Measurements from ENCODE around the gene CAPNS1. TPM values are rescaled to one million over a fixed set of nuclear protein-coding genes. Genes with fewer than 3 reads are reported as not detected.

The CAPNS1 gene
- total RNA-seq, 4 donors from 2014 or later, result 94.8 to 252 (median 165) TPM

DNA sequence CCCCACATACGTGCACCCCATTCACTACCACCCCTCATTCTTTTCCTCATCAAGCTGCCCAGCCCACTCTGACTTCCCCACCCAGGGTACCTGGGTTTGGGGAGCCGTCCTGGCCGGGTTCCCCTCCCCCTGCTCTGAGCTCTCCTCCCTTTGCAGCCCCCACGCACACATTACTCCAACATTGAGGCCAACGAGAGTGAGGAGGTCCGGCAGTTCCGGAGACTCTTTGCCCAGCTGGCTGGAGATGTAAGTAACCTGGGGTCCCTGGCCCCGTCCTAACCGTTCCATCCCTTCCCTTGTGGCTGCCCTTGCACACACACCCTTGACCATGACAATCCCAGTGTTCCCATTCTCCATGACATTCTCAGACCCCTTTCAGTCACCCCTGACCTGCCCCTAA lies 2.6 kb downstream of the CAPNS1 start:
- ATAC-seq, result no peak
- Histone ChIP-seq H3K4me1 (peaks cover 12% of the 10 kb centered on the region in 2 donors), H3K27ac (peak overlapping the region in 2 of 4 donors; percentile 98 to 99), H3K36me3 (peaks cover 6 to 52% of the 10 kb centered on the region in 2 donors), H3K27me3 (no peaks in the 10 kb centered on the region), H3K9me3 (no peaks in the 10 kb centered on the region), H3K4me3 (no peak overlapping the region)
- DNase-seq, result no peak
- in situ Hi-C loops (cut with MboI; ENCODE audit: low sequenced_read_pairs in 4 of 4) (loop anchor here in 1 of 4 donors (25.0 kb wide), 1 partner anchor 380 kb away; the partner anchor contains the start of genes HSPB6 and PROSER3), intact Hi-C loops (cut with DNase I; ENCODE audit: low total_unique reads) (no loop called here)
- TF ChIP-seq POLR2A (IDR thresholded peaks at IDR 0.05), result no peak
- TF ChIP-seq, protein P1, sequence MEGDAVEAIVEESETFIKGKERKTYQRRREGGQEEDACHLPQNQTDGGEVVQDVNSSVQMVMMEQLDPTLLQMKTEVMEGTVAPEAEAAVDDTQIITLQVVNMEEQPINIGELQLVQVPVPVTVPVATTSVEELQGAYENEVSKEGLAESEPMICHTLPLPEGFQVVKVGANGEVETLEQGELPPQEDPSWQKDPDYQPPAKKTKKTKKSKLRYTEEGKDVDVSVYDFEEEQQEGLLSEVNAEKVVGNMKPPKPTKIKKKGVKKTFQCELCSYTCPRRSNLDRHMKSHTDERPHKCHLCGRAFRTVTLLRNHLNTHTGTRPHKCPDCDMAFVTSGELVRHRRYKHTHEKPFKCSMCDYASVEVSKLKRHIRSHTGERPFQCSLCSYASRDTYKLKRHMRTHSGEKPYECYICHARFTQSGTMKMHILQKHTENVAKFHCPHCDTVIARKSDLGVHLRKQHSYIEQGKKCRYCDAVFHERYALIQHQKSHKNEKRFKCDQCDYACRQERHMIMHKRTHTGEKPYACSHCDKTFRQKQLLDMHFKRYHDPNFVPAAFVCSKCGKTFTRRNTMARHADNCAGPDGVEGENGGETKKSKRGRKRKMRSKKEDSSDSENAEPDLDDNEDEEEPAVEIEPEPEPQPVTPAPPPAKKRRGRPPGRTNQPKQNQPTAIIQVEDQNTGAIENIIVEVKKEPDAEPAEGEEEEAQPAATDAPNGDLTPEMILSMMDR (IDR thresholded peaks at IDR 0.05 in 4 of 5, conservative IDR thresholded peaks at IDR 0.05 in 1 of 5), result no peak

DNA sequence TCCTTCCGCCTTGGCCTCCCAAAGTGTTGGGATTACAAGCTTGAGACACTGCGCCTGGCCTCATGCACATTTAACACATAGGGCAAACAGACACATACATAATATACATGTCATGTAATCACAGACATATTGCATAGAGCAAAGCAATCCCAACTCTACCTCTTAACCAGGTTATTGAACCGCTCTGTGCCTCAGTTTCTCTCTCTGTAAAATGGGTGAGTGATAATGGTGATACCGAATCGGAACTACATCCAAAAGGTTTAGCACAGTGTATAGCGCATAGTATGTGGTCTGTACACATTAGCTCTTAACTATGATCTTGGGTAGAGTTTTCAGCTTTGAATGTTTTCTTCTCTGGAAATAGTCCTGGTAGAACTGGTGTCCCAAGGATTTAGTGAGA lies 4.8 kb downstream of the CAPNS1 start:
- no peak overlapping the region for H3K4me3 ChIP-seq
- TF ChIP-seq, protein P1 (IDR thresholded peaks at IDR 0.05 in 4 of 5, conservative IDR thresholded peaks at IDR 0.05 in 1 of 5), result no peak
- TF ChIP-seq POLR2A (IDR thresholded peaks at IDR 0.05), result no peak
- H3K4me1 ChIP-seq, result peaks cover 8% of the 10 kb centered on the region in 2 donors
- no peak for ATAC-seq
- intact Hi-C loops (cut with DNase I; ENCODE audit: low total_unique reads) (no loop called here), in situ Hi-C loops (cut with MboI; ENCODE audit: low sequenced_read_pairs in 4 of 4) (loop anchor here in 1 of 4 donors (25.0 kb wide), 1 partner anchor 382 kb away; the partner anchor contains the start of genes HSPB6 and PROSER3)
- H3K27ac ChIP-seq, result no peak overlapping the region
- H3K27me3 ChIP-seq, result no peaks in the 10 kb centered on the region
- H3K9me3 ChIP-seq, result no peaks in the 10 kb centered on the region
- DNase-seq, result no peak
- H3K36me3 ChIP-seq, result peaks cover 6 to 73% of the 10 kb centered on the region in 2 donors

DNA sequence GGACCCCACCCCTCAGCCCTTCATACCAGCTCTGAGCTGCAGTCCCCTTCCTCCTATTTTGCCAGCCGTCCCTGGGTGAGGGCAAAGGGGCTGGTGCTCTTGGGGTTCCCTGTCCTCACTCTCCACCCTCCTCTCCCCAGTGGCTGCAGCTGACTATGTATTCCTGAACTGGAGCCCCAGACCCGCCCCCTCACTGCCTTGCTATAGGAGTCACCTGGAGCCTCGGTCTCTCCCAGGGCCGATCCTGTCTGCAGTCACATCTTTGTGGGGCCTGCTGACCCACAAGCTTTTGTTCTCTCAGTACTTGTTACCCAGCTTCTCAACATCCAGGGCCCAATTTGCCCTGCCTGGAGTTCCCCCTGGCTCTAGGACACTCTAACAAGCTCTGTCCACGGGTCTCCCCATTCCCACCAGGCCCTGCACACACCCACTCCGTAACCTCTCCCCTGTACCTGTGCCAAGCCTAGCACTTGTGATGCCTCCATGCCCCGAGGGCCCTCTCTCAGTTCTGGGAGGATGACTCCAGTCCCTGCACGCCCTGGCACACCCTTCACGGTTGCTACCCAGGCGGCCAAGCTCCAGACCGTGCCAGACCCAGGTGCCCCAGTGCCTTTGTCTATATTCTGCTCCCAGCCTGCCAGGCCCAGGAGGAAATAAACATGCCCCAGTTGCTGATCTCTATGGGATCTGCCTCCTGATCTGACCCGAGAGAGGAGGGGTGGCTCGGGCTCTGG lies 10.0 kb downstream of the CAPNS1 start:
- intact Hi-C loops (cut with DNase I; ENCODE audit: low total_unique reads), result loop anchor here (5.0 to 10.0 kb wide), 3 partner anchors 33 to 393 kb away; partner anchors contain the start of genes HSPB6, PROSER3, TBCB and ZNF146
- peak in 1 of 2 donors; percentile 50 for DNase-seq
- no peaks in the 10 kb centered on the region for H3K9me3 ChIP-seq
- peaks cover 24 to 29% of the 10 kb centered on the region in 2 donors for H3K4me1 ChIP-seq
- no peak overlapping the region for H3K4me3 ChIP-seq
- in situ Hi-C loops (cut with MboI; ENCODE audit: low sequenced_read_pairs in 4 of 4), result loop anchor here in 1 of 4 donors (25.0 kb wide), 1 partner anchor 388 kb away; the partner anchor contains the start of genes HSPB6 and PROSER3
- TF ChIP-seq POLR2A (IDR thresholded peaks at IDR 0.05), result no peak
- TF ChIP-seq, protein P1 (IDR thresholded peaks at IDR 0.05 in 4 of 5, conservative IDR thresholded peaks at IDR 0.05 in 1 of 5), result no peak
- no peak for ATAC-seq
- no peaks in the 10 kb centered on the region for H3K27me3 ChIP-seq
- H3K27ac ChIP-seq, result peak overlapping the region; percentile 97 to 100 (median 100)
- peaks cover 6 to 56% of the 10 kb centered on the region in 2 donors for H3K36me3 ChIP-seq

DNA sequence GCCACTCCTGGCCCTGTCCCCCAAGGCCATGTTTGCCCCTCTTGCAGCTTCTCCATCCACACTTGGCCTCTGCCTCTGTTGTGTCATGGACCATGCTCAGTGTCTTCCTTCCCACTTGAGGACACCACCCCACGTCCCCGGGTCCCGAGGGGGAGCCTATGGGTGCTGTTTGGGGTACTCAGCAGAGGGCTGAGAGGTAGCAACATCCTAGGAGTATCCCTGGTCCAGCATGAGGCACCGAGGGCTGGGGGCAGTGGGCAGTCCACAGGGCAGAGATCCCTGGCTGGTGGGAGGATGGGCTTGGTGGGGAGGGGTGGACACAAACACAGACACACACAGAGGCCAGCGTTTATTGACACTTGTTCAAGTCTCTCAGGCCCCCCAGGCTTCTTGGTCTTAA lies 10.7 kb downstream of the CAPNS1 start:
- in situ Hi-C loops (cut with MboI; ENCODE audit: low sequenced_read_pairs in 4 of 4), result no loop called here
- Histone ChIP-seq H3K4me3 (peak overlapping the region; percentile 80 to 90 (median 90)), H3K27me3 (no peaks in the 10 kb centered on the region), H3K27ac (peak overlapping the region; percentile 97 to 100 (median 100)), H3K36me3 (peaks cover 6 to 50% of the 10 kb centered on the region in 2 donors), H3K4me1 (peaks cover 24 to 29% of the 10 kb centered on the region in 2 donors), H3K9me3 (no peaks in the 10 kb centered on the region)
- no peak for DNase-seq
- TF ChIP-seq, protein P1 (IDR thresholded peaks at IDR 0.05 in 4 of 5, conservative IDR thresholded peaks at IDR 0.05 in 1 of 5), result no peak
- TF ChIP-seq POLR2A (IDR thresholded peaks at IDR 0.05), result no peak
- intact Hi-C loops (cut with DNase I; ENCODE audit: low total_unique reads), result loop anchor here (5.0 to 10.0 kb wide), 3 partner anchors 33 to 393 kb away; partner anchors contain the start of genes HSPB6, PROSER3, TBCB and ZNF146
- no peak for ATAC-seq

All from gastrocnemius medialis (tissue), 4 donors.